Ovary (tissue), 9 donors: ENCODE results near the gene RPTOR. TPM values are rescaled to one million over a fixed set of nuclear protein-coding genes. Genes with fewer than 3 reads are reported as not detected.

Source experiments
- DNase-seq, 5 donors: peaks; one replicate each; pipeline ENCODE4 v3.0.0-alpha.2; 2019 to 2020
- H3K27ac ChIP-seq, 2 donors: fragments of 200-600 bp; one replicate each; pipeline versions ENCODE4 v1.5.1 to v1.8.0; 2019 to 2022
- H3K27me3 ChIP-seq: fragments of 200-600 bp; one replicate; pipeline ENCODE4 v1.8.0; 2022
- H3K36me3 ChIP-seq: fragments of 200-600 bp; sonication (generic); one replicate; pipeline ENCODE4 v1.5.1; 2019
- H3K4me1 ChIP-seq: one replicate; pipeline ENCODE4 v1.8.1; 2013; ENCODE audit warnings: mild to moderate bottlenecking, moderate library complexity; ENCODE audit not compliant: insufficient read depth
- H3K4me3 ChIP-seq: fragments of 200-600 bp; sonication (generic); one replicate; pipeline ENCODE4 v1.5.1; 2017
- H3K9me3 ChIP-seq, 2 donors: fragments of 200-600 bp in 1 of 2; sonication (generic) in 1 of 2; one replicate each; pipeline versions ENCODE4 v1.5.1 to v1.8.1; 2013 to 2019; ENCODE audit warnings: mild to moderate bottlenecking in 1 of 2, moderate library complexity in 1 of 2
- EP300 ChIP-seq: sonication (generic); formaldehyde crosslinking; IDR thresholded peaks from one replicate; pipeline ENCODE4 v1.6.1; 2017; ENCODE audit warnings: antibody characterized with exemption
- POLR2A ChIP-seq: fragments of 450-650 bp; IDR thresholded peaks from one replicate; pipeline ENCODE4 v1.6.1; 2017; ENCODE audit warnings: antibody characterized with exemption, mild to moderate bottlenecking, moderate library complexity
- WGBS, 3 donors: extraction: QIAGEN DNeasy Blood & Tissue Kit in 1 of 3; methylation state at CpG; one replicate each; pipeline versions ENCODE4 v1.1.5 to v1.1.7; 2013 to 2017; 5-methylcytosine and 5-hydroxymethylcytosine counted together
- intact Hi-C, 4 donors: fragments of 100-400 bp; cut with DNase I; formaldehyde crosslinking; loops; one replicate each; pipeline versions ENCODE4 v1.11.0 to v1.15.1; 2022 to 2023
- polyA plus RNA-seq, 2 donors: library from polyadenylated mRNA; stranded (reverse); fragments of 200-250 nt in 1 of 2; fragments of 350-450 nt in 1 of 2; fragmentation: Illumina TruSeq in 1 of 2; extraction: RNeasy Lipid Tissue Mini Kit (QIAGEN cat#74804) in 1 of 2; gene quantifications; one replicate each; pipeline ENCODE4 v1.2.3, GENCODE V29; 2013 to 2014
- total RNA-seq, 7 donors: library from RNA; depleted of rRNA in 2 of 7; stranded (reverse); fragments of >200 nt in 2 of 7; fragmentation: NEBNext Ultra II Directional in 3 of 7; extraction: Animal tissue kit (Norgen Biotek cat#: 25700) in 3 of 7; gene quantifications; one replicate each; pipeline versions ENCODE4 v1.1.0 to v1.2.4, GENCODE V29; 2016 to 2023
- TF ChIP-seq, protein P1 (sequence below), 3 donors: fragments of 450-650 bp in 2 of 3; fragments of 200-600 bp in 1 of 3; IDR thresholded peaks; one replicate each; pipeline versions ENCODE4 v1.5.1 to v1.8.0; 2016 to 2022; ENCODE audit warnings: antibody characterized with exemption in 3 of 3, mild to moderate bottlenecking in 1 of 3
- donor health status: DM: no; HTN: no; CAD: no; lungs with moderate emphysema.
- donor health status: DM: no; HTN: no; CAD: no.
- donor health status: Bipolar disorder and iron deficiency.
- donor health status: DM: yes; HTN: yes; CAD: no.
- donor health status: DM: no; HTN: no; CAD: no.
- donor health status: DM: yes; HTN: yes; CAD: no.

The RPTOR gene
- total and polyA plus RNA-seq, 9 donors = 11.1 to 41.9 (median 27.9) TPM

DNA sequence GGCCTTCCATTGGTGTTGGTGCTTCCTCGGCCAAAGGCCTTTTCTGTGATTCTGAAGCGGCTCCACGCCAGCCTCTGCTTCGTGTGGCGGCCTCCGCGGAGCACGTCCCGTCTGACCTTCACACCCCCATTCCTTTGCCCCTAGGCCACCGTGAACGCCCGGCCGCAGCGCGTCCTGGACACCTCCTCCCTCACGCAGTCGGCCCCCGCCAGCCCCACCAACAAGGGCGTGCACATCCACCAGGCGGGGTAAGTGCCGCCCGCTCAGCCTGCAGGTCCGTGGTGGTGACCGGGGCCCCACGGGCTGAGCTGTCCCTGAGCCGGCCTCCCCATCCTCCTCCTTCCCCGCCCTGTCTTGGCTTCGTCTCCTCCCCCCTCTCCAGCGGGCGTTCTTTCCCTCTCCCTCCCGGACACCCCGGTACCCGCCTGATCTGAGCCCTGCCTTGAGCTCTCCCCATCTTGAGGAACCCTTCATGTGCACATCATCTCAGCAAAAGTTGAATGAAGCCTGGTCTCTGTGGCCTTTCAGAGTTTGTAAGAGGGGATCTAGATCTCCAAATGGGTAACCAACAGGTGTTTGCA lies 378.0 kb downstream of the RPTOR start:
- intact Hi-C loops = no loop called here
- H3K27ac ChIP-seq = peak overlapping the region in 1 of 2 donors; percentile 2
- H3K4me1 ChIP-seq = peaks cover 25% of the 10 kb centered on the region
- peak in 1 of 5 donors; percentile 34 for DNase-seq
- H3K4me3 ChIP-seq = no peak overlapping the region
- no peaks in the 10 kb centered on the region for H3K36me3 ChIP-seq
- TF ChIP-seq, protein P1, sequence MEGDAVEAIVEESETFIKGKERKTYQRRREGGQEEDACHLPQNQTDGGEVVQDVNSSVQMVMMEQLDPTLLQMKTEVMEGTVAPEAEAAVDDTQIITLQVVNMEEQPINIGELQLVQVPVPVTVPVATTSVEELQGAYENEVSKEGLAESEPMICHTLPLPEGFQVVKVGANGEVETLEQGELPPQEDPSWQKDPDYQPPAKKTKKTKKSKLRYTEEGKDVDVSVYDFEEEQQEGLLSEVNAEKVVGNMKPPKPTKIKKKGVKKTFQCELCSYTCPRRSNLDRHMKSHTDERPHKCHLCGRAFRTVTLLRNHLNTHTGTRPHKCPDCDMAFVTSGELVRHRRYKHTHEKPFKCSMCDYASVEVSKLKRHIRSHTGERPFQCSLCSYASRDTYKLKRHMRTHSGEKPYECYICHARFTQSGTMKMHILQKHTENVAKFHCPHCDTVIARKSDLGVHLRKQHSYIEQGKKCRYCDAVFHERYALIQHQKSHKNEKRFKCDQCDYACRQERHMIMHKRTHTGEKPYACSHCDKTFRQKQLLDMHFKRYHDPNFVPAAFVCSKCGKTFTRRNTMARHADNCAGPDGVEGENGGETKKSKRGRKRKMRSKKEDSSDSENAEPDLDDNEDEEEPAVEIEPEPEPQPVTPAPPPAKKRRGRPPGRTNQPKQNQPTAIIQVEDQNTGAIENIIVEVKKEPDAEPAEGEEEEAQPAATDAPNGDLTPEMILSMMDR (IDR thresholded peaks at IDR 0.05) = no peak
- TF ChIP-seq POLR2A (no peak), EP300 (no peak)
- no peaks in the 10 kb centered on the region for H3K27me3 ChIP-seq
- no peaks in the 10 kb centered on the region for H3K9me3 ChIP-seq
- WGBS, 3 donors = 90 to 92% (median 91%) methylated on average over 33 of the region's 33 CpGs

DNA sequence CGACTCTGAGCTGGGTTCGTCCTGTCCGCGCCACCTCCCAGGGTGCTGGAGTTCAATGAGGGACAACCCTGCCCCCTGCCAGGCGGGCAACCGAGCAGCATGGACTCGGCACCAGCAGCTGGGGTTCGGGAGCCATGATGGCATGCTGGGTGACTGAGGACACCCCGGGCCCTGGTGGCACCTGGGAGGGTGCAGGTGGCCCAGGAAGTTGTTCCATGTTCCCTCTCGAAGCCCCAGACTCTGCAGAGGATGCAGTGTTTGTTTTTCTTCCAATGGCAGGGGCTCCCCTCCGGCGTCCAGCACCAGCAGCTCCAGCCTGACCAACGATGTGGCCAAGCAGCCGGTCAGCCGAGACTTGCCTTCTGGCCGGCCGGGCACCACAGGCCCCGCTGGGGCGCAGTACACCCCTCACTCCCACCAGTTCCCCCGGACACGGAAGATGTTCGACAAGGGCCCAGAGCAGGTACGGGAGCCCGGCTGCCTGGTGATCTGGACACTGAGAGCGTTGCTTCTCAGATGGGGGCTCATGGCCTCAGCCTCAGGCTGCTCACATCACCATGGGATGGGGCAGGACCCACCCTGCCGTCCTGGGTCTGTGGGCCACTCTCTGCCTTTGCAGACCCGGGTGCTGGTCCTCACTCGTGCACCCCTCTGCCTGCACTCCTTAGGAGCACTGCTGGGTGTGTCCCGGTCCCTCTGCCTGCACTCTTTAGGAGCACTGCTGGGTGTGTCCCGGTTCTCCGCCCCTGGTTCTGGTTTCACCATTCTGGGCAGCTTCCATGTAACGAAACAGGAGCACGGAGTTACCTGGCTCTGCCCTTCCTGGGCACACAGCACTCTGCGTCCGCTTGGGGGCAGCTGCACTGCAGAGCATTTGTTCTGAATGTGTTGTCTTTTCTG lies 378.8 kb downstream of the RPTOR start:
- H3K4me1 ChIP-seq = peaks cover 25% of the 10 kb centered on the region
- H3K27me3 ChIP-seq = no peaks in the 10 kb centered on the region
- WGBS, 3 donors = 95 to 97% (median 96%) methylated on average over 35 of the region's 35 CpGs
- TF ChIP-seq, protein P1 (IDR thresholded peaks at IDR 0.05) = no peak
- TF ChIP-seq EP300 (no peak), POLR2A (no peak)
- intact Hi-C loops = no loop called here
- H3K4me3 ChIP-seq = no peak overlapping the region
- H3K27ac ChIP-seq = no peak overlapping the region
- no peaks in the 10 kb centered on the region for H3K36me3 ChIP-seq
- DNase-seq = peak in 1 of 5 donors; percentile 35
- H3K9me3 ChIP-seq = no peaks in the 10 kb centered on the region

DNA sequence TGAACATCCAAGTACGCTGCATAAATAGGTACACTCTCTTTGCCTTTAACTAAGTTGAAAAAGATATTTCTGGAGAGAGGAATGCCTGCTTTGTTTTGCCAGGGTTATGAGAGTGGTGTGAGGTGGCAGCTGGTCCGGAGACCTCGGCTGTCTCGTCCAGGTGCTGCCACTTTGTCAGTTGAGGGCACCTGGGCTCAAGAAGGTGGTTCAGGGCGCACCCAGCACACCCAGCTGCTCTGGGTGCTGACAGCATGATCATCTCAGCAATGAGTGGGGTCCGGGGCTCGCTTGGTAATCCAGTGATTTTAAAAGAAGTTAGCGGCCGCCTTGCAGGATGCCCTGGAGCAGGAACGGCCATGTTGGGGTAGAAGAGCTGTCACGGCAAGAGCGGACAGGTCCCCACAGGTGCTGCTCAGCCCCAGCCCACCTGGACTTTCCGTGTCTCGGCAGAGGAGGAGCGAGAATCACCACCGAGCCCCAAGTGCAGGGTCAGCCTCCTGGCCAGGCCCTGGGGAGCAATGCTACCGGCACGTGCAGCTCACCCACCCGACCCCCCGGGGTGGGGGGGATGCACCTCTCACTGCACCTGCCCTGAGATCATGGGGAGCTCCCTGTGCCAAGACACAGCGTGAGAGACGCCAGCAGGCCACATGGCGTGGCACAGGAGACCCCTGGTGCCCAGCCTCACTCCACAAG lies 379.6 kb downstream of the RPTOR start:
- intact Hi-C loops = no loop called here
- H3K36me3 ChIP-seq = no peaks in the 10 kb centered on the region
- peaks cover 21% of the 10 kb centered on the region for H3K4me1 ChIP-seq

More for the DNA sequence above, 379.6 kb downstream of the RPTOR start:
- no peak overlapping the region for H3K4me3 ChIP-seq
- H3K9me3 ChIP-seq = no peaks in the 10 kb centered on the region
- WGBS, 3 donors = 94 to 97% (median 97%) methylated on average over 19 to 23 of the region's 23 CpGs
- no peaks in the 10 kb centered on the region for H3K27me3 ChIP-seq
- TF ChIP-seq, protein P1 (IDR thresholded peaks at IDR 0.05) = no peak
- TF ChIP-seq EP300 (no peak), POLR2A (no peak)
- H3K27ac ChIP-seq = no peak overlapping the region
- DNase-seq = peak in 1 of 5 donors; percentile 31
